DOHH2 (cell line): ENCODE measurements around the gene CYP2J2.
"Not testable (repeated sequence)": the region's sequence is repeated elsewhere in the genome, so short reads cannot be mapped to it uniquely, and the experiment has no call there.

Source experiments
- H3F3A ChIP-seq: fragments of 200-600 bp; sonication (generic), shearing (Covaris generic); 2 replicates; pipeline ENCODE4 v1.6.0; 2016; ENCODE audit warnings: antibody characterized with exemption, mild to moderate bottlenecking; ENCODE audit not compliant: control insufficient read depth, insufficient read depth
- H3K27ac ChIP-seq: fragments of 200-600 bp; sonication (generic); 2 replicates; pipeline ENCODE4 v1.5.1; 2014; ENCODE audit warnings: low read depth, mild to moderate bottlenecking, low read length, moderate library complexity
- H3K27me3 ChIP-seq: fragments of 200-600 bp; sonication (generic); 2 replicates; pipeline ENCODE4 v1.6.1; 2014; ENCODE audit warnings: mild to moderate bottlenecking, low read length, mixed read lengths; ENCODE audit not compliant: control insufficient read depth
- H3K36me3 ChIP-seq: fragments of 200-600 bp; sonication (generic); 2 replicates; pipeline ENCODE4 v1.6.1; 2014; ENCODE audit warnings: mild to moderate bottlenecking, low read length, moderate library complexity, mixed read lengths; ENCODE audit not compliant: control insufficient read depth
- H3K4me1 ChIP-seq: fragments of 200-600 bp; sonication (generic); 2 replicates; pipeline ENCODE4 v1.6.1; 2014; ENCODE audit warnings: mild to moderate bottlenecking, low read length, mixed read lengths; ENCODE audit not compliant: control insufficient read depth
- H3K4me2 ChIP-seq: fragments of 200-600 bp; sonication (generic); 2 replicates; pipeline ENCODE4 v1.6.0; 2014; ENCODE audit warnings: mild to moderate bottlenecking, low read length, moderate library complexity
- H3K4me3 ChIP-seq: fragments of 200-600 bp; sonication (generic); 2 replicates; pipeline ENCODE4 v1.5.1; 2014; ENCODE audit warnings: mild to moderate bottlenecking, low read length, mixed read lengths
- H3K79me2 ChIP-seq: fragments of 200-600 bp; sonication (generic); 2 replicates; pipeline ENCODE4 v1.6.1; 2014; ENCODE audit warnings: mild to moderate bottlenecking, low read length, mixed read lengths; ENCODE audit not compliant: control insufficient read depth
- H3K9me2 ChIP-seq: fragments of 200-600 bp; sonication (generic); replicated peaks from 2 replicates; pipeline ENCODE4 v1.6.1; 2014; ENCODE audit warnings: mild to moderate bottlenecking, low read length, mixed read lengths; ENCODE audit not compliant: control insufficient read depth
- H3K9me3 ChIP-seq: fragments of 200-600 bp; sonication (generic); 2 replicates; pipeline ENCODE4 v1.6.1; 2014; ENCODE audit warnings: antibody characterized with exemption, low read length, mixed read lengths; ENCODE audit not compliant: control insufficient read depth, insufficient read depth
- H4K20me1 ChIP-seq: fragments of 200-600 bp; sonication (generic); 2 replicates; pipeline ENCODE4 v1.6.0; 2014; ENCODE audit warnings: low read depth, mild to moderate bottlenecking, antibody characterized with exemption, low read length, moderate library complexity; ENCODE audit not compliant: control insufficient read depth, insufficient read depth
- CTCF ChIP-seq: fragments of 200-600 bp; sonication (generic); IDR thresholded peaks from one replicate; pipeline ENCODE4 v1.5.1; 2014; ENCODE audit warnings: antibody characterized with exemption, mild to moderate bottlenecking, low read depth, low read length; ENCODE audit not compliant: poor library complexity, severe bottlenecking
- EZH2phosphoT487 ChIP-seq: fragments of 200-600 bp; sonication (generic); IDR thresholded peaks from 2 replicates; pipeline ENCODE4 v1.6.1; 2017; ENCODE audit warnings: borderline replicate concordance, mild to moderate bottlenecking, antibody characterized with exemption, low read length, moderate library complexity, mixed read lengths

The CYP2J2 gene

GRCh38 chr1:59866462-59866861 lies 60.1 kb downstream of the CYP2J2 start:
- Histone ChIP-seq H3K4me1 (no peaks in the 10 kb centered on the region), H3K27me3 (no peaks in the 10 kb centered on the region), H3K4me2 (no peak overlapping the region), H3K27ac (no peak overlapping the region), H3K9me3 (no peaks in the 10 kb centered on the region), H3K9me2 (no peaks in the 10 kb centered on the region), H3F3A (no peaks in the 10 kb centered on the region), H3K79me2 (no peaks in the 10 kb centered on the region), H3K36me3 (no peaks in the 10 kb centered on the region), H4K20me1 (no peaks in the 10 kb centered on the region), H3K4me3 (no peak overlapping the region)
- TF ChIP-seq CTCF (no peak), EZH2phosphoT487 (no peak)

- Histone ChIP-seq H3K4me3 (no peak overlapping the region), H3K36me3 (no peaks in the 10 kb centered on the region), H3K27ac (no peak overlapping the region), H3K9me3 (no peaks in the 10 kb centered on the region), H3K79me2 (no peaks in the 10 kb centered on the region), H3K9me2 (no peaks in the 10 kb centered on the region), H4K20me1 (no peaks in the 10 kb centered on the region), H3K4me2 (no peak overlapping the region), H3K4me1 (no peaks in the 10 kb centered on the region), H3F3A (no peaks in the 10 kb centered on the region), H3K27me3 (no peaks in the 10 kb centered on the region)
- no peak for TF ChIP-seq EZH2phosphoT487
These were observed 68.8 kb downstream of the CYP2J2 start for GRCh38 chr1:59857679-59858354.

- no peaks in the 10 kb centered on the region for H3K79me2 ChIP-seq
- no peaks in the 10 kb centered on the region for H3K9me2 ChIP-seq
- no peaks in the 10 kb centered on the region for H3K27me3 ChIP-seq
- H3F3A ChIP-seq = no peaks in the 10 kb centered on the region
- no peak overlapping the region for H3K4me2 ChIP-seq
- no peaks in the 10 kb centered on the region for H3K36me3 ChIP-seq
- TF ChIP-seq CTCF = no peak
- no peak for TF ChIP-seq EZH2phosphoT487
- no peak overlapping the region for H3K27ac ChIP-seq
- H3K9me3 ChIP-seq = no peaks in the 10 kb centered on the region
- no peaks in the 10 kb centered on the region for H3K4me1 ChIP-seq
- H4K20me1 ChIP-seq = no peaks in the 10 kb centered on the region
- no peak overlapping the region for H3K4me3 ChIP-seq
These were observed 69.7 kb downstream of the CYP2J2 start for GRCh38 chr1:59856725-59857338.

GRCh38 chr1:59855297-59855696 lies 71.3 kb downstream of the CYP2J2 start:
- H4K20me1 ChIP-seq, H3K36me3 ChIP-seq, H3K9me2 ChIP-seq, H3K9me3 ChIP-seq, H3K27me3 ChIP-seq, H3K4me3 ChIP-seq, H3F3A ChIP-seq, H3K27ac ChIP-seq, H3K4me1 ChIP-seq, H3K79me2 ChIP-seq, H3K4me2 ChIP-seq: not testable (repeated sequence)
